H1 (cell line): Measurements from ENCODE around the gene F10. TPM values are rescaled to one million over a fixed set of nuclear protein-coding genes. Genes with fewer than 3 reads are reported as not detected.

ENCODE experiments used
- CEBPB ChIP-seq: IDR thresholded peaks from 2 replicates; pipeline ENCODE4 v1.6.1; 2012; ENCODE audit warnings: low read depth, low read length
- EP300 ChIP-seq, 2 experiments: IDR thresholded peaks; 1 replicate in 1 of 2; 2 replicates in 1 of 2; pipeline ENCODE4 v1.6.1; 2011 to 2012; ENCODE audit warnings: low read depth in 2 of 2, low read length in 2 of 2, mild to moderate bottlenecking in 2 of 2, borderline replicate concordance in 1 of 2, inconsistent platforms in 1 of 2, moderate library complexity in 1 of 2
- EZH2 ChIP-seq: fragments of 200-600 bp; sonication (generic); IDR thresholded peaks from 2 replicates; pipeline ENCODE4 v1.7.1; 2012; ENCODE audit warnings: low read depth, mild to moderate bottlenecking, moderate library complexity, low read length, inconsistent platforms; ENCODE audit not compliant: severe bottlenecking
- RXRA ChIP-seq: IDR thresholded peaks from 2 replicates; pipeline ENCODE4 v1.6.1; 2011; ENCODE audit warnings: low read depth, mild to moderate bottlenecking, low read length, moderate library complexity; ENCODE audit not compliant: insufficient read depth
- SRF ChIP-seq: IDR thresholded peaks from 2 replicates; pipeline ENCODE4 v1.6.1; 2011; ENCODE audit warnings: mild to moderate bottlenecking, low read depth, low read length, moderate library complexity
- polyA plus RNA-seq, 7 experiments: library from polyadenylated mRNA; depleted of rRNA in 3 of 7; stranded (reverse) in 5 of 7; unstranded in 2 of 7; fragments of >200 nt in 5 of 7; fragments of 200-250 nt in 2 of 7; gene quantifications; 1 replicate in 5 of 7; 2 replicates in 1 of 7; 4 replicates in 1 of 7; pipeline versions ENCODE4 v1.2.1 to v1.2.3, GENCODE V29; 2011 to 2013; ENCODE audit warnings: missing spikeins in 2 of 7, mixed read lengths in 2 of 7
- total RNA-seq: library from RNA; stranded (reverse); fragmentation: NEBNext Ultra II Directional; extraction: Animal tissue kit (Norgen Biotek cat#: 25700); gene quantifications from 2 replicates; pipeline ENCODE4 v1.2.1, GENCODE V29; 2021
- TF ChIP-seq, protein P1 (sequence below), 3 experiments: IDR thresholded peaks; 1 replicate in 2 of 3; 2 replicates in 1 of 3; pipeline versions ENCODE4 v1.5.1 to v1.6.1; 2011; ENCODE audit warnings: low read length in 3 of 3, mild to moderate bottlenecking in 3 of 3, inconsistent platforms in 2 of 3, low read depth in 1 of 3, moderate library complexity in 1 of 3; ENCODE audit not compliant: insufficient read depth in 1 of 3; ENCODE audit errors: control extremely low read depth in 1 of 3

The F10 gene
- total and polyA plus RNA-seq, 2 of the 8 experiments (the other 6 are each of a cell fraction or from before 2014, with no cell fraction given) = 2.0 to 4.2 TPM

DNA sequence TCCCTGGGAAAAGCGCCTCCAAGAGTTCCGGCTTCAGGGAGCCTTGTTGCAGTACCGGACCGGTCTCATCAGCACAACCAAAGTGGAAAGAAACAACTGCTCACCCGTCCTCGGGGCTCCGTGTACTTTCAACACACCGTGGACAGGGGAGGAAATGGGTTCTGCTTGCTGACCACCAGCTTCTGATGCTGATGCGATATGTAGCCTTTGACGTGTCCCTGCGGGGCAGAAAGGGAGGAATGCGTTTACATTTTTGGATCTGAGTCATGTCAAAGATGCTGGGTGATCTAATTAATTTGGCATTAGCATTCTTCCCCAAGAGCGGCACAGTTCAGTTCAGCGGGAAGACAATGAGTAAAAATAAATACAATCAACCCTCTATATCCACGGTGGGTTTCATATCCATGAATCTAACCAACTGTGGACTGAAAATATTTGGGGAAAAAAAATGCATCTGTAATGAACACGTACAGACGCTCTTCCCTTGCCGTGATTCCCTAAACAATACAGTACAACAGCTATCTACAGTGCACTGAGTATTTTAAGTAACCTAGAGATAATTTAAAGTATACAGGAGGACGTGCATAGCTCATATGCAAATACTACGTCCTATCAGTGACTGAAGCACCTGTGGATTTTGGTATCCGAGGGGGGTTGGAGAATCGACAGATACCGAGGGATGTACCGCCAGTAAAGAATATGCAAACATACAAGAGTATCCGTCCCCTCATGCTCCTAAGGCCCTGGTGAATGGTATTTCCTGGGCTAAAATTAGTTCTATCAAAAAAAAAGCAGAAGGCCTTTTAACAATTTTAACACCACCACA, 55.7 kb downstream of the F10 start (continued):
- TF ChIP-seq, protein P1, sequence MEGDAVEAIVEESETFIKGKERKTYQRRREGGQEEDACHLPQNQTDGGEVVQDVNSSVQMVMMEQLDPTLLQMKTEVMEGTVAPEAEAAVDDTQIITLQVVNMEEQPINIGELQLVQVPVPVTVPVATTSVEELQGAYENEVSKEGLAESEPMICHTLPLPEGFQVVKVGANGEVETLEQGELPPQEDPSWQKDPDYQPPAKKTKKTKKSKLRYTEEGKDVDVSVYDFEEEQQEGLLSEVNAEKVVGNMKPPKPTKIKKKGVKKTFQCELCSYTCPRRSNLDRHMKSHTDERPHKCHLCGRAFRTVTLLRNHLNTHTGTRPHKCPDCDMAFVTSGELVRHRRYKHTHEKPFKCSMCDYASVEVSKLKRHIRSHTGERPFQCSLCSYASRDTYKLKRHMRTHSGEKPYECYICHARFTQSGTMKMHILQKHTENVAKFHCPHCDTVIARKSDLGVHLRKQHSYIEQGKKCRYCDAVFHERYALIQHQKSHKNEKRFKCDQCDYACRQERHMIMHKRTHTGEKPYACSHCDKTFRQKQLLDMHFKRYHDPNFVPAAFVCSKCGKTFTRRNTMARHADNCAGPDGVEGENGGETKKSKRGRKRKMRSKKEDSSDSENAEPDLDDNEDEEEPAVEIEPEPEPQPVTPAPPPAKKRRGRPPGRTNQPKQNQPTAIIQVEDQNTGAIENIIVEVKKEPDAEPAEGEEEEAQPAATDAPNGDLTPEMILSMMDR (IDR thresholded peaks at IDR 0.05; ENCODE audit: control extremely low read depth in 1 of 3, insufficient read depth in 1 of 3, low read depth in 1 of 3, low read length in 3 of 3) = no peak
- TF ChIP-seq RXRA (no peak), SRF (no peak), EP300 (IDR thresholded peaks at IDR 0.05; ENCODE audit: borderline replicate concordance in 1 of 2, low read depth in 2 of 2, low read length in 2 of 2) (no peak), EZH2 (no peak), CEBPB (no peak)
